Midbrain (tissue), 1 donor: Measurements from ENCODE around the gene SIPA1L3.
A peak's percentile ranks its signal among the peaks of the same experiment; 100 is the strongest.

Experiments
- DNase-seq: peaks from one replicate; lab custom pipeline; 2025; lab: John Stamatoyannopoulos, UW

Gene SIPA1L3

GRCh38 chr19:38193445-38193844, 286.4 kb downstream of the SIPA1L3 start:
- no peak for DNase-seq

- DNase-seq, result no peak
Measured at GRCh38 chr19:38194061-38194701, 287.2 kb downstream of the SIPA1L3 start.

DNA sequence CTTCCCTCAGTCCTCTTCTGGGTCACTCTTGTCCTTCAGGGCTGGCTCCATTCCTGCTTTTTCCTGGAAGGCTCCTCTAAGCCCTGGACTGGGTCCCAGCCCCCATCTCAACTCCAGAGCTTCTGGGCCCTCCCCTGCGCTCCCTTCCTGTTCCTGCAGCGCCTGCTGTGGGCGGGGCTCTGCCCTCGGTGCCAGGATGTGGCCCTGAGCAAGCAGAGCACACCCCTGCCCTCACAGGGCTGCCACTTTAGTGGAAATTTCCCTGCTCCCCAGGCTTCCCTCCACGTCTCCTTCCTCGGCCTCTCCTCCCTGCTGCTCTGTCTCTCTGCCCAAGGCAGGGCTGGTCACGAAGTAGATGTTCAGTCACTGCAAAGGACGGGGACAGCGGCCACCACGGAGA, 288.2 kb downstream of the SIPA1L3 start:
- no peak for DNase-seq

DNA sequence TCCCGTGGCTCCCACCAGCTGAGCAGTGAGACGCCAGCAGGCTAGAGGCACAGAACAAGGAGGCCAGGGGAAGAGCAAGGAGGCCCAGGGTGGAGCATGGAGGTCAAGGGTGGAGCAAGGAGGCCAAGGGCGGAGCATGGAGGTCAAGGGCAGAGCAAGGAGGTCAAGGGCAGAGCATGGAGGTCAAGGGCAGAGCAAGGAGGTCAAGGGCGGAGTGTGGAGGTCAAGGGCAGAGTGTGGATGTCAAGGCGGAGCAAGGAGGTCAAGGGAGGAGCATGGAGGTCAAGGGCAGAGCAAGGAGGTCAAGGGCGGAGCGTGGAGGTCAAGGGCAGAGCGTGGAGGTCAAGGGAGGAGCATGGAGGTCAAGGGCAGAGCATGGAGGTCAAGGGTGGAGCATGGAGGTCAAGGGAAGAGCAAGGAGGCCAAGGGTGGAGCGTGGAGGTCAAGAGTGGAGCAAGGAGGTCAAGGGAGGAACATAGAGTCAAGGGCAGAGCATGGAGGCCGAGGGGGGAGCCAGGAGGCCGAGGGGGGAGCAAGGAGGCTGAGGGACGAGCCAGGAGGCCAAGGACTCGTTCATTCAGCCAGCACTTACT, 289.3 kb downstream of the SIPA1L3 start:
- no peak for DNase-seq

- no peak for DNase-seq
Measured at GRCh38 chr19:38196948-38197656, 290.1 kb downstream of the SIPA1L3 start.

- no peak for DNase-seq
Measured at GRCh38 chr19:38197937-38198704, 291.1 kb downstream of the SIPA1L3 start.

GRCh38 chr19:38199340-38199739, 292.3 kb downstream of the SIPA1L3 start:
- DNase-seq, result no peak

GRCh38 chr19:38201731-38202130, 294.7 kb downstream of the SIPA1L3 start:
- DNase-seq, result no peak

GRCh38 chr19:38202504-38202903, 295.5 kb downstream of the SIPA1L3 start:
- DNase-seq, result no peak

DNA sequence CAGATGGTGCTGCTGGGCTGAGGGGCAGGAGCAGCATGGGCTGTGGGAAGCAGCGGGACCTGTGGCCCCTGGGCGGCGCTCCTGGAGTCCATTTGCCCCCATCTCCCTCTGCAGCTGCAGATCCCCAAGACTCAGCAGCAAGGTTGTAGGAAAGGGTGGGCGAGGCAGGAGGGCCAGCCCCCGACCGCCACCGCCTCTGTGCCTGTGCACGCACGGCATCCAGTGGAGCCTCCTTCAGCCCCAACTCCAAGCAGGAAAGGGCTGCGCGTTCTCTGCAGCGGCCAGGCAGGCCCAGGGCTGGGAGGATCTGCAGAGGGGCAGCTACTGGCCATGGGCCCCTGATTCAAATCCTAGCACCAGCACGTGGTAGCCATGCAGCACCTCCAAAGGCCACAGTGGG, 296.2 kb downstream of the SIPA1L3 start:
- DNase-seq, result no peak

GRCh38 chr19:38204096-38204495, 297.1 kb downstream of the SIPA1L3 start:
- DNase-seq, result no peak

DNA sequence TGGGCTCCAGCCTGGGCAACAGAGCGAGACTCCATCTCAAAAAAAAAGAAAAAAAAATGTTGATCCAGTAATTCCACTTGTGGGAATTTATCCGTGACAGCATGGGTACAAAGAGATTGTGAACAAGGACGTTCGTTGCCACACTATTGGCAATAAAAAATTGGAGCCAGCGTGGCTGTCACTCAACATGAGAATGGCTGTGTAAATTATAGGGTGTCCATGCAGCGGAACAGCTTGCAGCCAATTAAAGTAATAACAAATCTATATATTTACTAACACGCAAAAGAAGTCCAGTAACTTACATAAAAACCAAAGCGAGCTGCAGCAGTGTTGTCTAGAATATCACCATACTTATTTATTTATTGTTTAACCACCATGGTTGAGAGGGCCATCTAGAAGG, 297.7 kb downstream of the SIPA1L3 start:
- no peak for DNase-seq

- DNase-seq, result no peak
Measured at GRCh38 chr19:38206006-38206745, 299.2 kb downstream of the SIPA1L3 start.

DNA sequence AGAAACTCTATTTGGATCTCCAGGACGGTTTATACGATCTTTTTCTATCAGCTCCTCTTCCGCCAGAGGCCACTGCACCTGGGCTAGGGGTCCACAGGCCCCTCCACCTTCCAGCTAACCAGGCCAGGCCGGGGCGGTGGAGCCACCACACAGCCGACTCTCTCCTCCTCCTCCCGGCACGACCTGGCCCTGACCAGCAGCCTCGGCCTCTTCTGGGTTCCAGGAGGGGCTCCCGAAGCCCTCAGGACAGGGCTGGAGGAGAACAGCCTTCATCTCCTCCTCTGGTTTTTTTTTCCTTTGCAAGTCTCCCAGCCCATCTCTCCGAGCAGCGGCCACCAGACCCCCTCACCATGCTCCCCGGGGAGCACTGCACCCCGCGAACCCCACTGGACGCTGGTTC, 299.9 kb downstream of the SIPA1L3 start:
- DNase-seq, result no peak

GRCh38 chr19:38207543-38207942, 300.5 kb downstream of the SIPA1L3 start:
- DNase-seq, result no peak

- no peak for DNase-seq
Measured at GRCh38 chr19:38208571-38208970, 301.6 kb downstream of the SIPA1L3 start.

GRCh38 chr19:38209152-38209551, 302.1 kb downstream of the SIPA1L3 start:
- no peak for DNase-seq

DNA sequence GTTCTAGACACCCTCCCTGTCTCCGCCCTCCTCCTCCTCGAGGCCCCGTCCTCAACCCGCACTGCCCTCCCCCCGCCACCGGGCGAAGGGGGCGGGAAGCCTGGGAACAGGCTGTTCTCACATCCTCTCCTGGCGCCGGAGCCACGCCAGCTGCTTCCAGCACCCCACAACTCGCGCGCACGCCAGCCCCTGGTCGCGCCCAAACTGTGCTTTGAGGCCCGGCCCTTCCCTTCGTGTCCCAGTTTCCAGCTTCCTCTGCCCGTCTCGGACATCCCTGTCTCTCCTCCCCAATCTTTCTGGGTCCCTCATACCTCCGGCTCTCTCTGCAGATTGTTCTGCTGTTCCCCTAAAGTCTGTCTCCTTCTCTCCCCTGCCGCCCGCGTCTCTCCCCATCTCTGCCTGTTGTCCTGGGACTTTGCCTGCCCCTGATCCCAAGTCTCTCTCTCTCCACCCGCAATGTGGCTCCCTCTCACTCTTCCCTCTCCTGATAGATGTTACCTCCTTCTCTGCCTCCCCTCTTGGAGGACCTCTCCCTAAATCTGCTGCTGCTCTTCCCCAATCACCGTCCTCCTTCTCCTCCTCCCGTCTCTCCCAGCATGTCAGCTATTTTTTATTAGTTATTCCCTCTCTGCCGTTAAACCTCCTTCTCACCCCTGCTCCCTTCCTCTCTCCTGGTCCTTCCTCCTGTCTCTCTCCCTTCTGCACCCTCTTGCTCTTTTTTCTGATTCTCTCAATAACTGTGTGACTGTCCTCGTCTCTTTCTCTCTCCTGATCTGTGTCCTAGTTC, 302.9 kb downstream of the SIPA1L3 start:
- DNase-seq, result peak; percentile 77

DNA sequence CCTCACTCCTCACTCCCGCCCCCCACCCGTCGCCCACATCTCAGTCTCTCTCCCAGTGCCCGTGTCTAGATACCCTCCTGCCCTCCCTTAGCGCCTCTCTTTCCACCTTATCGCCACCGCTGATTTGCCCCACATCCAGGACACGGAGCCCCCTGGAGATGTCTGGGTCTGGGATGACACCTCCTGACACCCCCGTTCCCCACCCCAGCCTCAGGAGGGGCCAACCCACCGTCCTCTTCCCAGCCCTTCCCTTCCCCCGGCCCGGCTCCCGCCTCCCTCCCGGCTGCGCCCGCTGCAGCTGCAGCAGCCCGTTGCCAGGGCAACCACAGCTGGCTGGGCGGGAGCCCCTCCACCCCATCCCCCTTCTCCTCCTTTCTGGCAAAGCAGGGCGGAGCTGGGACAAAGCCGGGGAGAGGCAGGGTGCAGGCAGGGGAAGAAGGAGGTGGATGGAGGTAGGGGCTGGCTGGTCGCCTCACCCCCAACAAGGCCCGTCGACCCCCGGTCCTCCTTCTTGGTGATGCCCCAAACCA, 303.5 kb downstream of the SIPA1L3 start:
- DNase-seq, result peak; percentile 75

DNA sequence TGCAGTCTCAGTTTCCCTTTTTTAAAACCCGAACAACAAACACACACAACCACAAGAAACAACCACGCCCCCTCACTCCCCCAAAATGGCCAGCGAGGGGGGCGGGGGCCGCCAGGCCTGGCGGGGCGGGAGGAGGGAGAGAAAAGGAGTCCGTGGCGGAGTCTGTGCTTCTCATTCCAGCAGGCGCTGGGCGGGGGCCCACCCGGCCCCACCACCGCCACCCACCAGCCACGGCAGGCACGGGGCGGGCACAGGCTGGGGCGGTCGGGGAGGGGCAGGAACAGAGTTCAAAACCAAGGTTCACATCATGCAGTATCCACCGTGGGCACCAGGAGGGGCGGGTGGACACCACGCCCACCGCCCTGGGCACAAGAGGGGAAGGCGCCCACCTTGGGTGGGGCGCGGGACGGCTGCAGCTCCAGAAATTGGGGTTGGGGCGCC, 304.2 kb downstream of the SIPA1L3 start:
- DNase-seq, result no peak

- DNase-seq, result no peak
Measured at GRCh38 chr19:38211766-38212165, 304.8 kb downstream of the SIPA1L3 start.
